GM12864 (cell line): Measurements from ENCODE around the gene EPHA2.

Source experiments
- DNase-seq: peaks from one replicate; pipeline ENCODE4 v3.0.0-alpha.2; 2011; ENCODE audit warnings: low read depth
- H3K4me3 ChIP-seq: 2 replicates; pipeline ENCODE4 v1.5.1; 2011; ENCODE audit warnings: mild to moderate bottlenecking, low read depth, low read length, control low read depth
- TF ChIP-seq, protein P1 (sequence below): IDR thresholded peaks from 2 replicates; pipeline ENCODE4 v1.5.1; 2011; ENCODE audit warnings: low read depth, mild to moderate bottlenecking, moderate library complexity, low read length, control low read depth, inconsistent platforms; ENCODE audit errors: missing control alignments

The EPHA2 gene

DNA sequence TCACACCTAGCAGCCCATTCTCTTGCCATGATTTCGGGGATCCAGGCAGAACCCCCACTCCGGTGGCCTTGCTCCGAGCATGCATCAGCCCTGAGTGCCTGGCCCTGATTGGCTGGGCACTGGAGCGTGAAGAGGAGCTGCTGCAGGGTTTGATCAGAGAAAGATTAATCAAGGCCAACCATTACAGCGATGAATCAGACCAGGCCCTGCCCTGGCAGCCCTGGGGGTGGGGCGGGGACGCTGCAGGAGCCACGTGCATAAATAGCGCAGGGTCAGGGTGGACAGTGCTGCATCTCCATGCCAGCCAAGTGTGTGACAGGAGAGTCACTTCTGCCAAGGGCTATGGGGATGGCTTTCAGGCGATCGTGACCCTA, 79.0 kb downstream of the EPHA2 start:
- TF ChIP-seq, protein P1, sequence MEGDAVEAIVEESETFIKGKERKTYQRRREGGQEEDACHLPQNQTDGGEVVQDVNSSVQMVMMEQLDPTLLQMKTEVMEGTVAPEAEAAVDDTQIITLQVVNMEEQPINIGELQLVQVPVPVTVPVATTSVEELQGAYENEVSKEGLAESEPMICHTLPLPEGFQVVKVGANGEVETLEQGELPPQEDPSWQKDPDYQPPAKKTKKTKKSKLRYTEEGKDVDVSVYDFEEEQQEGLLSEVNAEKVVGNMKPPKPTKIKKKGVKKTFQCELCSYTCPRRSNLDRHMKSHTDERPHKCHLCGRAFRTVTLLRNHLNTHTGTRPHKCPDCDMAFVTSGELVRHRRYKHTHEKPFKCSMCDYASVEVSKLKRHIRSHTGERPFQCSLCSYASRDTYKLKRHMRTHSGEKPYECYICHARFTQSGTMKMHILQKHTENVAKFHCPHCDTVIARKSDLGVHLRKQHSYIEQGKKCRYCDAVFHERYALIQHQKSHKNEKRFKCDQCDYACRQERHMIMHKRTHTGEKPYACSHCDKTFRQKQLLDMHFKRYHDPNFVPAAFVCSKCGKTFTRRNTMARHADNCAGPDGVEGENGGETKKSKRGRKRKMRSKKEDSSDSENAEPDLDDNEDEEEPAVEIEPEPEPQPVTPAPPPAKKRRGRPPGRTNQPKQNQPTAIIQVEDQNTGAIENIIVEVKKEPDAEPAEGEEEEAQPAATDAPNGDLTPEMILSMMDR = no peak
- no peak overlapping the region for H3K4me3 ChIP-seq
- no peak for DNase-seq

DNA sequence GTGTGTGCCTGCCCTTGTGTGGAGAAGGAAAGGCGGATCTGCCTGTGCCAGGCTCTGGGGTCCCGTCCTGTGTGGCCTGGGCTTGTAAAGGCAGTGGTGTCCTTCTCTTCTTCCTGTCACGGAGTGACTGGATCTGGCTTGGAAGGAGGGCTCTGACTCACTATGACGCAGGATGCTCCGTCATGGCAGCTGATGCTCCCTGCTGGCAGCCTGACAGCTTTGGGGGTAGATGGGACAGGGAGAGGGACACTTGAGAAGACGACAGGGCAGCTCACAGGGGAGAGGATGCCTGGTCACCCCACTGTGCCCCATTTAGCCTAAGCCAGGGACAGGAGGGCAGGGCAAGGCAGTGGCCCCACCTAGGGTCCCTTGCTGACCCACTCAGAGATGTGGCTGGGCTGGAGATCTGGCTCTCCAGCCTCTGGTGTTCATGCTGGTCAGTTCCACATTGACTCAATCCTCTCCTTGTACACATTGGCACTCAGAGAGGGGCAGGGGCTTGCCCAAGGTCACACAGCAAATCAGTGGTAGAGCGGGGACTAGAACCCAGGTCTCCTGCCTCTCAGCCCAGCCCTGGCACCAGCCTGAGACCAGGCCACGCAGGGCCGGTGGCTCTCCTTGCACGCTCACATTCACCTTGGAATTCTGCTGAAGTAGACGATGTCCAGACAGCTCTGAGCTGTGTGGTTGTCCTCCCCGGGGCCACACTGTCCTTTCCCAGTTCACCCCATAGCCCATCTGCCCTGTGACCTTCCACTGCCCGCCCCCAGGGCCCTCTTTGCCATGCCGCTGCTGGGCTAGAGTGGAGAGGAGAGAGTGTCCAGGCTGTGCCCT, 79.6 kb downstream of the EPHA2 start:
- DNase-seq = no peak
- TF ChIP-seq, protein P1 = no peak
- no peak overlapping the region for H3K4me3 ChIP-seq

- no peak for DNase-seq
- no peak overlapping the region for H3K4me3 ChIP-seq
- TF ChIP-seq, protein P1 = no peak
Measured at GRCh38 chr1:16075337-16076030, 80.4 kb downstream of the EPHA2 start.
